OCI-LY1 (cell line): ENCODE data around the gene EIF4E3.

Experiments used
- H2AFZ ChIP-seq: fragments of 200-600 bp; sonication (generic), shearing (Covaris generic); 2 replicates; pipeline ENCODE4 v1.6.0; 2014; ENCODE audit warnings: antibody characterized with exemption, mild to moderate bottlenecking, low read length
- H3F3A ChIP-seq: fragments of 200-600 bp; sonication (generic), shearing (Covaris generic); 2 replicates; pipeline ENCODE4 v1.6.0; 2014; ENCODE audit warnings: mild to moderate bottlenecking, antibody characterized with exemption, low read length, moderate library complexity; ENCODE audit not compliant: insufficient read depth
- H3K27ac ChIP-seq: fragments of 200-600 bp; sonication (generic); 2 replicates; pipeline ENCODE4 v1.5.1; 2014; ENCODE audit warnings: low read length, mixed run types, mild to moderate bottlenecking, low read depth; ENCODE audit not compliant: poor library complexity, severe bottlenecking
- H3K27me3 ChIP-seq: fragments of 200-600 bp; sonication (generic); 2 replicates; pipeline ENCODE4 v1.6.0; 2014; ENCODE audit warnings: antibody characterized with exemption, mild to moderate bottlenecking, low read length, moderate library complexity; ENCODE audit not compliant: insufficient read depth
- H3K36me3 ChIP-seq: fragments of 200-600 bp; sonication (generic); 2 replicates; pipeline ENCODE4 v1.6.1; 2014; ENCODE audit warnings: mild to moderate bottlenecking, antibody characterized with exemption, low read length, moderate library complexity, mixed read lengths; ENCODE audit not compliant: insufficient read depth
- H3K4me1 ChIP-seq: fragments of 200-600 bp; sonication (generic); 2 replicates; pipeline ENCODE4 v1.5.1; 2014; ENCODE audit warnings: mild to moderate bottlenecking, low read length, moderate library complexity; ENCODE audit not compliant: insufficient read depth, severe bottlenecking
- H3K4me2 ChIP-seq: fragments of 200-600 bp; sonication (generic), shearing (Covaris generic); 2 replicates; pipeline ENCODE4 v1.6.1; 2014; ENCODE audit warnings: low read length
- H3K4me3 ChIP-seq: fragments of 200-600 bp; sonication (generic); 2 replicates; pipeline ENCODE4 v1.5.1; 2014; ENCODE audit warnings: low read length, low read depth, mild to moderate bottlenecking, mixed read lengths; ENCODE audit not compliant: poor library complexity, severe bottlenecking
- H3K79me2 ChIP-seq: fragments of 200-600 bp; shearing (Covaris generic); 2 replicates; pipeline ENCODE4 v1.6.1; 2016; ENCODE audit warnings: mixed run types, low read length, mixed read lengths; ENCODE audit not compliant: insufficient read depth
- H3K9ac ChIP-seq: fragments of 200-600 bp; sonication (generic), shearing (Covaris generic); 2 replicates; pipeline ENCODE4 v1.6.1; 2014; ENCODE audit warnings: mild to moderate bottlenecking, low read length, mixed read lengths
- H3K9me2 ChIP-seq: fragments of 200-600 bp; sonication (generic), shearing (Covaris generic); 2 replicates; pipeline ENCODE4 v1.6.1; 2014; ENCODE audit warnings: low read depth, mild to moderate bottlenecking, low read length, mixed read lengths
- H3K9me3 ChIP-seq: fragments of 200-600 bp; shearing (Covaris generic); 2 replicates; pipeline ENCODE4 v1.6.1; 2014; ENCODE audit warnings: low read length, mixed read lengths
- H4K20me1 ChIP-seq: fragments of 200-600 bp; sonication (generic), shearing (Covaris generic); 2 replicates; pipeline ENCODE4 v1.6.0; 2016; ENCODE audit warnings: mild to moderate bottlenecking, low read length; ENCODE audit not compliant: insufficient read depth
- EZH2 ChIP-seq: fragments of 200-600 bp; sonication (generic), shearing (Covaris generic); IDR thresholded peaks from 2 replicates; pipeline ENCODE4 v1.8.0; 2017; ENCODE audit warnings: borderline replicate concordance, mixed run types, mild to moderate bottlenecking, antibody characterized with exemption, low read length, moderate library complexity, mixed read lengths
- TF ChIP-seq, protein P1 (sequence below): fragments of 200-600 bp; sonication (generic), shearing (Covaris generic); IDR thresholded peaks from 2 replicates; pipeline ENCODE4 v1.5.1; 2017; ENCODE audit warnings: mild to moderate bottlenecking, antibody characterized with exemption, low read length, moderate library complexity, mixed read lengths

The EIF4E3 gene

DNA sequence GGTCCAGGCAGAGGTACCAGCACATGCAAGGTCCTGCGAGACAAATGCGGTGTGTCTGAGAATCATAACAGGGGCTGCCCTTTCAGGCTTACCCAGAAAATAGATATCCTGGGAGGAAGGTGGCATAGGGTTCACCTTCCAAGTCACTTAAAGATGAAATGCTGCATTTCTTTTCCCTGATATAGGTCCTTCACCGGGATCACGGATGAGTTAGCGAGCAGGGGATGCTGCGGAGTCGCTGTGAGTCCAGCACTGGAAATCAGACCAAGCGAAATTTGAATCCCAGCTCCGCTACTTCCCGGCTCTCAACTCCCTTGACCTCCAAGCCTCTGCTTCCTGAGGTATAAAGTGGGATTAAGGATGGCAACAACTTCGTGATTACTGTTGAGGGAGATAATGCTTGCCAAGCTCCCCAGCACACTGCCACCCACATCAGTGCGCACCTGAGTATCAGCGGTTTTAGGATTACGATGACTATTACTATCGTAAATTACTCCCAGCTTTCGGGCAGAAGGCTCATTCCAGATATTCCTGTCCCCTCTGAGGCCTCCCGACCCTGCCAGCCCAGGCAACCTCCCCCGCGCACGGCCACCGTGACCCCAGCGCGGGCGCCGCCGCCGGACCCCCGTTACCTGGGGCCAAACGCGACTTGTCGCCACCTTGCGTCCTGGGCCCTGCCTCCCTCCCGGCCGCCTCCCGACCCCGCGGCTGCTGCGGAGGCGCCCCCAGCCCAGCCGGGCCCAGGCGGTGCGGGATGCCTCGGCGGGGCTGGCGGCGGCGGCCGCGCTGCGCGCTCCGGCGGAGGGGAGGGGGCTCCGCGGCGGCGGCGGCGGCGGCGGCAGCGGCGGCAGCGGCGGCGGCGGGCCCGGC is 27.9 kb upstream of the EIF4E3 start:
- Histone ChIP-seq H4K20me1 (no peaks in the 10 kb centered on the region), H3K4me3 (no peak overlapping the region), H3K9me2 (no peaks in the 10 kb centered on the region), H3F3A (no peaks in the 10 kb centered on the region), H3K9ac (no peak overlapping the region), H3K27ac (no peak overlapping the region), H3K36me3 (no peaks in the 10 kb centered on the region), H3K9me3 (no peaks in the 10 kb centered on the region), H3K79me2 (no peaks in the 10 kb centered on the region), H3K4me2 (no peak overlapping the region), H3K27me3 (no peaks in the 10 kb centered on the region), H2AFZ (no peak overlapping the region), H3K4me1 (no peaks in the 10 kb centered on the region)
- TF ChIP-seq EZH2: no peak
- TF ChIP-seq, protein P1, sequence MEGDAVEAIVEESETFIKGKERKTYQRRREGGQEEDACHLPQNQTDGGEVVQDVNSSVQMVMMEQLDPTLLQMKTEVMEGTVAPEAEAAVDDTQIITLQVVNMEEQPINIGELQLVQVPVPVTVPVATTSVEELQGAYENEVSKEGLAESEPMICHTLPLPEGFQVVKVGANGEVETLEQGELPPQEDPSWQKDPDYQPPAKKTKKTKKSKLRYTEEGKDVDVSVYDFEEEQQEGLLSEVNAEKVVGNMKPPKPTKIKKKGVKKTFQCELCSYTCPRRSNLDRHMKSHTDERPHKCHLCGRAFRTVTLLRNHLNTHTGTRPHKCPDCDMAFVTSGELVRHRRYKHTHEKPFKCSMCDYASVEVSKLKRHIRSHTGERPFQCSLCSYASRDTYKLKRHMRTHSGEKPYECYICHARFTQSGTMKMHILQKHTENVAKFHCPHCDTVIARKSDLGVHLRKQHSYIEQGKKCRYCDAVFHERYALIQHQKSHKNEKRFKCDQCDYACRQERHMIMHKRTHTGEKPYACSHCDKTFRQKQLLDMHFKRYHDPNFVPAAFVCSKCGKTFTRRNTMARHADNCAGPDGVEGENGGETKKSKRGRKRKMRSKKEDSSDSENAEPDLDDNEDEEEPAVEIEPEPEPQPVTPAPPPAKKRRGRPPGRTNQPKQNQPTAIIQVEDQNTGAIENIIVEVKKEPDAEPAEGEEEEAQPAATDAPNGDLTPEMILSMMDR: no peak

DNA sequence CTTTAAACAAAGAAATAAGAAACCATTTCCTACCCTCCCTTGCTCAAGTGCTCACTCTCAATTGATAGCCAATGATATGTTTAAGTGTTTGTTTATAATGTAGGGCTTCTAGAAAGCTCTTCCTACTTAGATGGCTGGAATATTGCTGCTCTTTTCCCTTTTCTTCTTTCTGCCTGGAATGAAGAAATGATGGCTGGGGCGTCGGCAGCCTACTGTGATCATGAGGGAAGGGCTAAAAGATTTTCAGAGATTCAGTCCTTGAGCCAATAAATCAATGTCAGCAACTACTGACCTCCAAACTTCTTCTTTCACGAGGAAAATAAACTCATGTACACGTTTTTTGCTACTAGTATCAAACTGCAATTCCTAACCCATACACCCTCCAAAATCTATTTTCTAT is 26.4 kb upstream of the EIF4E3 start:
- no peaks in the 10 kb centered on the region for H3K79me2 ChIP-seq
- H3K4me1 ChIP-seq: no peaks in the 10 kb centered on the region
- no peaks in the 10 kb centered on the region for H3K9me3 ChIP-seq
- no peaks in the 10 kb centered on the region for H3F3A ChIP-seq
- TF ChIP-seq, protein P1: no peak
- TF ChIP-seq EZH2: no peak
- H3K9me2 ChIP-seq: no peaks in the 10 kb centered on the region
- no peak overlapping the region for H2AFZ ChIP-seq
- H3K9ac ChIP-seq: no peak overlapping the region
- H3K4me3 ChIP-seq: no peak overlapping the region
- no peak overlapping the region for H3K27ac ChIP-seq
- no peaks in the 10 kb centered on the region for H3K36me3 ChIP-seq
- H4K20me1 ChIP-seq: no peaks in the 10 kb centered on the region
- no peak overlapping the region for H3K4me2 ChIP-seq
- no peaks in the 10 kb centered on the region for H3K27me3 ChIP-seq

DNA sequence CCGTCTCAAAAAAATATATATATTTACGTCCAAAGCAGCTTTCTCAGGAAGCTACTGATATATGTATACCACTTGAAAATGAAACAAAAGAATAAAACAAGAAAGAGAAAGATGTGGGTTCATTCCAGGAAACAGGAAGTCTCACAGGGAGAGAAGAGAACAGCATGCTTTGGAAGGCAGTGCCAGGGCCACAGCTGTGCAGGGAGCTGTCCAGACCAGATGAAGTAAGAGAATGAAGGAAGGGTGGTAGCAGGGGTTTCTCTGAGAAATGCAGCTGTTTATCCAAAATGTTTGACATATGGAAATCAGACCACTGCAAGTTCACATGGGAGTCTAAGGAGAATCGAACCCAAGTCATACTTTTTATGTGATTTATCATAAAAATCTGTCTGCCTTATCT is 19.5 kb upstream of the EIF4E3 start:
- no peaks in the 10 kb centered on the region for H3K79me2 ChIP-seq
- no peaks in the 10 kb centered on the region for H3K36me3 ChIP-seq
- no peak overlapping the region for H3K4me2 ChIP-seq
- H3K4me3 ChIP-seq: no peak overlapping the region
- H4K20me1 ChIP-seq: no peaks in the 10 kb centered on the region
- no peaks in the 10 kb centered on the region for H3F3A ChIP-seq
- H3K27ac ChIP-seq: no peak overlapping the region
- no peak overlapping the region for H3K9ac ChIP-seq
- H2AFZ ChIP-seq: no peak overlapping the region
- no peaks in the 10 kb centered on the region for H3K9me2 ChIP-seq
- no peak for TF ChIP-seq EZH2
- TF ChIP-seq, protein P1: no peak
- H3K9me3 ChIP-seq: peaks cover 9% of the 10 kb centered on the region; the same call in 1 of the 2 replicates
- no peaks in the 10 kb centered on the region for H3K4me1 ChIP-seq
- no peaks in the 10 kb centered on the region for H3K27me3 ChIP-seq
